CD4-positive, alpha-beta T cell (primary cell): ENCODE data around the gene HAP1. TPM values are rescaled to one million over a fixed set of nuclear protein-coding genes. Genes with fewer than 3 reads are reported as not detected.
A peak's percentile ranks its signal among the peaks of the same experiment; 100 is the strongest.

Source experiments
- ATAC-seq: fragments of 200-7000 bp; cut with Tn5 transposase; one replicate; pipeline ENCODE4 v1.10.0; 2022; ENCODE audit warnings: mild to moderate bottlenecking; ENCODE audit not compliant: poor library complexity
- CTCF ChIA-PET: fragments of 350-600 bp; sonication (Branson Sonifier 250); formaldehyde crosslinking; loops from one replicate; lab custom pipeline; 2021; ENCODE audit warnings: antibody characterized with exemption, inconsistent platforms; lab: Charles Lee
- POLR2A ChIA-PET: fragments of 350-600 bp; sonication (Branson Sonifier 250); formaldehyde crosslinking; loops from one replicate; lab custom pipeline; 2021; ENCODE audit warnings: antibody characterized with exemption, inconsistent platforms; lab: Charles Lee
- DNase-seq, 14 experiments: peaks; one replicate each; pipeline ENCODE4 v3.0.0-alpha.2; 2013 to 2020; ENCODE audit warnings: mixed read lengths in 2 of 14
- H3K27ac ChIP-seq, 2 donors: one replicate each; pipeline versions ENCODE4 v1.5.1 to v1.7.0; 2013; ENCODE audit warnings: low read length in 2 of 2, low read depth in 1 of 2, mild to moderate bottlenecking in 1 of 2
- H3K27me3 ChIP-seq, 2 experiments: 1 replicate in 1 of 2; 2 replicates in 1 of 2; pipeline versions ENCODE4 v1.6.1 to v1.7.0; 2013; ENCODE audit warnings: low read length in 2 of 2, control low read depth in 1 of 2, mild to moderate bottlenecking in 1 of 2, moderate library complexity in 1 of 2; ENCODE audit not compliant: insufficient read depth in 2 of 2, control insufficient read depth in 1 of 2
- H3K36me3 ChIP-seq: one replicate; pipeline ENCODE4 v1.6.1; 2013; ENCODE audit warnings: low read length, control low read depth; ENCODE audit not compliant: insufficient read depth
- H3K4me1 ChIP-seq: one replicate; pipeline ENCODE4 v1.6.1; 2013; ENCODE audit warnings: low read length, control low read depth; ENCODE audit not compliant: insufficient read depth
- H3K4me3 ChIP-seq: one replicate; pipeline ENCODE4 v1.5.1; 2013; ENCODE audit warnings: mild to moderate bottlenecking, low read length, moderate library complexity
- H3K9me3 ChIP-seq, 2 experiments: 1 replicate in 1 of 2; 2 replicates in 1 of 2; pipeline versions ENCODE4 v1.6.1 to v1.7.0; 2013; ENCODE audit warnings: low read length in 2 of 2, mild to moderate bottlenecking in 2 of 2, control low read depth in 1 of 2, moderate library complexity in 1 of 2; ENCODE audit not compliant: control insufficient read depth in 1 of 2, insufficient read depth in 1 of 2
- H3K27ac Mint-ChIP-seq: one replicate; pipeline ENCODE4 v1.8.0; 2020; ENCODE audit warnings: mixed read lengths
- H3K27me3 Mint-ChIP-seq: one replicate; pipeline ENCODE4 v1.8.0; 2021; ENCODE audit warnings: mixed read lengths
- H3K36me3 Mint-ChIP-seq: one replicate; pipeline ENCODE4 v1.8.0; 2021; ENCODE audit warnings: low read depth, mixed read lengths
- H3K4me1 Mint-ChIP-seq: one replicate; pipeline ENCODE4 v1.8.0; 2021; ENCODE audit warnings: low read depth, mixed read lengths
- H3K4me3 Mint-ChIP-seq: one replicate; pipeline ENCODE4 v1.8.0; 2020; ENCODE audit warnings: mild to moderate bottlenecking, mixed read lengths
- H3K9me3 Mint-ChIP-seq: one replicate; pipeline ENCODE4 v1.8.0; 2020; ENCODE audit warnings: mixed read lengths
- CTCF ChIP-seq: fragments of 200-600 bp; IDR thresholded peaks from one replicate; pipeline ENCODE4 v1.8.0; 2022; ENCODE audit warnings: antibody characterized with exemption, mild to moderate bottlenecking
- intact Hi-C, 2 experiments: fragments of 100-400 bp; cut with DNase I in 1 of 2; cut with micrococcal nuclease in 1 of 2; formaldehyde crosslinking; loops; one replicate each; pipeline versions ENCODE4 v1.15.1 to v1.9.0; 2023 to 2025; cut with DNase I, micrococcal nuclease
- total RNA-seq, 174 experiments: library from RNA in 2 of 174; stranded (reverse) in 2 of 174; gene quantifications; one replicate each; pipeline ENCODE4 v1.2.3 and lab custom pipeline; 2021 to 2026

The HAP1 gene
- total RNA-seq, 2 experiments from 2014 or later, result 0.11 TPM; not detected in 1

GRCh38 chr17:41681776-41682175 lies 52.7 kb downstream of the HAP1 start:
- POLR2A ChIA-PET, result interaction anchor here (6.7 kb wide), 1 partner anchor 8 kb away, joined by 373 read pairs; the partner anchor contains the start of gene EIF1
- no peak overlapping the region for H3K4me3 ChIP-seq
- Mint-ChIP-seq H3K36me3 (no peaks in the 10 kb centered on the region), H3K27ac (no peak overlapping the region), H3K9me3 (no peaks in the 10 kb centered on the region), H3K4me1 (peaks cover 16% of the 10 kb centered on the region), H3K4me3 (no peak overlapping the region), H3K27me3 (no peaks in the 10 kb centered on the region)
- intact Hi-C loops, result loop anchor here (2.0 to 10.0 kb wide), 2 partner anchors 13 to 1037 kb away; partner anchors contain the start of gene SMARCE1 (in 1 of the 2)
- H3K27me3 ChIP-seq, result no peaks in the 10 kb centered on the region
- peaks cover 37% of the 10 kb centered on the region for H3K4me1 ChIP-seq
- no peak overlapping the region for H3K27ac ChIP-seq
- H3K9me3 ChIP-seq, result no peaks in the 10 kb centered on the region
- TF ChIP-seq CTCF, result no peak
- H3K36me3 ChIP-seq, result no peaks in the 10 kb centered on the region
- DNase-seq (no peak), ATAC-seq (no peak)
- CTCF ChIA-PET, result interaction anchor here (1.3 to 3.9 kb wide), 2 partner anchors 8 to 16 kb away, joined by 5 to 77 read pairs; partner anchors contain the start of gene EIF1

GRCh38 chr17:41680426-41681040 lies 53.9 kb downstream of the HAP1 start:
- intact Hi-C loops, result loop anchor here in 1 of 2 experiments (10.0 kb wide), 1 partner anchor 1036 kb away; the partner anchor contains the start of gene SMARCE1
- no peak for TF ChIP-seq CTCF
- ChIA-PET POLR2A (interaction anchor here (3.1 to 6.7 kb wide), 3 partner anchors 10 to 15 kb away, joined by 20 to 373 read pairs (median 53); partner anchors contain the start of gene EIF1), CTCF (interaction anchor here (1.1 to 4.2 kb wide), 3 partner anchors 9 to 18 kb away, joined by 3 to 77 read pairs (median 19); partner anchors contain the start of gene EIF1)
- H3K27me3 ChIP-seq, result no peaks in the 10 kb centered on the region
- DNase-seq (no peak), ATAC-seq (no peak)
- H3K27ac ChIP-seq, result no peak overlapping the region
- Mint-ChIP-seq H3K4me1 (peaks cover 20% of the 10 kb centered on the region), H3K36me3 (no peaks in the 10 kb centered on the region), H3K27ac (no peak overlapping the region), H3K9me3 (no peaks in the 10 kb centered on the region), H3K27me3 (no peaks in the 10 kb centered on the region), H3K4me3 (no peak overlapping the region)
- no peak overlapping the region for H3K4me3 ChIP-seq
- H3K4me1 ChIP-seq, result peaks cover 40% of the 10 kb centered on the region
- no peaks in the 10 kb centered on the region for H3K36me3 ChIP-seq
- no peaks in the 10 kb centered on the region for H3K9me3 ChIP-seq

- no peaks in the 10 kb centered on the region for H3K9me3 ChIP-seq
- DNase-seq (no peak), ATAC-seq (no peak)
- no peak for TF ChIP-seq CTCF
- H3K4me1 Mint-ChIP-seq, result peaks cover 20% of the 10 kb centered on the region
- H3K4me1 ChIP-seq, result peaks cover 40% of the 10 kb centered on the region
- no peak overlapping the region for H3K4me3 Mint-ChIP-seq
- intact Hi-C loops, result loop anchor here (1.0 to 10.0 kb wide), 2 partner anchors 8 to 1035 kb away; partner anchors contain the start of genes EIF1 (in 2 of the 2) and SMARCE1 (in 1 of the 2)
- no peaks in the 10 kb centered on the region for H3K27me3 Mint-ChIP-seq
- no peaks in the 10 kb centered on the region for H3K36me3 ChIP-seq
- peak overlapping the region; percentile 87 for H3K27ac Mint-ChIP-seq
- peak overlapping the region; percentile 73 to 74 for H3K27ac ChIP-seq
- H3K36me3 Mint-ChIP-seq, result no peaks in the 10 kb centered on the region
- CTCF ChIA-PET, result interaction anchor here (0.9 to 4.2 kb wide), 6 partner anchors 10 to 131 kb away, joined by 3 to 77 read pairs (median 18); partner anchors contain the start of gene EIF1
- H3K9me3 Mint-ChIP-seq, result no peaks in the 10 kb centered on the region
- H3K4me3 ChIP-seq, result no peak overlapping the region
- POLR2A ChIA-PET, result interaction anchor here (1.4 to 6.7 kb wide), 7 partner anchors 10 to 861 kb away, joined by 3 to 373 read pairs (median 9); partner anchors contain the start of genes ACLY, DHX58 and EIF1
- no peaks in the 10 kb centered on the region for H3K27me3 ChIP-seq
Observed at GRCh38 chr17:41679740-41680425, 54.6 kb downstream of the HAP1 start.
